NCI-H187 (cell line): ENCODE data around the gene ZNF202.
A peak's percentile ranks its signal among the peaks of the same experiment; 100 is the strongest.
"Not testable (repeated sequence)": the region's sequence is repeated elsewhere in the genome, so short reads cannot be mapped to it uniquely, and the experiment has no call there.

ENCODE experiments used
- DNase-seq, 2 experiments: peaks; one replicate each; lab custom pipeline; 2025; lab: John Stamatoyannopoulos, UW

Gene ZNF202

GRCh38 chr11:123742031-123742723 is 717 bp upstream of the ZNF202 start:
- DNase-seq = no peak

- no peak for DNase-seq
Measured at GRCh38 chr11:123740787-123741158, 687 bp downstream of the ZNF202 start.

- DNase-seq = no peak
Measured at GRCh38 chr11:123738374-123738773, 3.1 kb downstream of the ZNF202 start.

- DNase-seq = no peak
Measured at GRCh38 chr11:123736769-123737168, 4.7 kb downstream of the ZNF202 start.

- DNase-seq = no peak
Measured at GRCh38 chr11:123729602-123730001, 11.9 kb downstream of the ZNF202 start.

- no peak for DNase-seq
Measured at GRCh38 chr11:123725995-123726655, 15.3 kb downstream of the ZNF202 start.

- no peak for DNase-seq
Measured at GRCh38 chr11:123719452-123719851, 22.0 kb downstream of the ZNF202 start.

- DNase-seq = no peak
Measured at GRCh38 chr11:123718469-123718868, 23.0 kb downstream of the ZNF202 start.

GRCh38 chr11:123718063-123718462 is 23.4 kb downstream of the ZNF202 start:
- DNase-seq = no peak

GRCh38 chr11:123712627-123713026 is 28.8 kb downstream of the ZNF202 start:
- DNase-seq = not testable (repeated sequence)

GRCh38 chr11:123707606-123708205 is 33.8 kb downstream of the ZNF202 start:
- DNase-seq = peak; percentile 51 to 64

GRCh38 chr11:123707206-123707605 is 34.3 kb downstream of the ZNF202 start:
- DNase-seq = no peak

GRCh38 chr11:123704341-123704740 is 37.1 kb downstream of the ZNF202 start:
- DNase-seq = peak in 1 of 2 experiments; percentile 35

GRCh38 chr11:123702696-123703095 is 38.8 kb downstream of the ZNF202 start:
- DNase-seq = no peak

GRCh38 chr11:123702139-123702538 is 39.3 kb downstream of the ZNF202 start:
- peak in 1 of 2 experiments; percentile 31 for DNase-seq

GRCh38 chr11:123700772-123701171 is 40.7 kb downstream of the ZNF202 start:
- no peak for DNase-seq

- DNase-seq = no peak
Measured at GRCh38 chr11:123698546-123699127, 42.8 kb downstream of the ZNF202 start.

- DNase-seq = no peak
Measured at GRCh38 chr11:123696183-123696582, 45.3 kb downstream of the ZNF202 start.

GRCh38 chr11:123695231-123695630 is 46.2 kb downstream of the ZNF202 start:
- DNase-seq = no peak

GRCh38 chr11:123694551-123694950 is 46.9 kb downstream of the ZNF202 start:
- no peak for DNase-seq

- no peak for DNase-seq
Measured at GRCh38 chr11:123692961-123693360, 48.5 kb downstream of the ZNF202 start.

GRCh38 chr11:123690485-123690884 is 51.0 kb downstream of the ZNF202 start:
- no peak for DNase-seq

GRCh38 chr11:123684601-123685000 is 56.9 kb downstream of the ZNF202 start:
- no peak for DNase-seq
